Smooth muscle cell (in vitro differentiated cells): ENCODE data around the gene ALG8. TPM values are rescaled to one million over a fixed set of nuclear protein-coding genes. Genes with fewer than 3 reads are reported as not detected.

ENCODE experiments used
- DNase-seq: peaks from one replicate; lab custom pipeline; 2025; ENCODE audit not compliant: unreplicated experiment; lab: John Stamatoyannopoulos, UW
- H2AFZ ChIP-seq: fragments of 200-600 bp; sonication (generic); 2 replicates; pipeline ENCODE4 v1.6.0; 2016; ENCODE audit warnings: antibody characterized with exemption, low read depth, mild to moderate bottlenecking
- H3F3A ChIP-seq: fragments of 200-600 bp; sonication (generic); 2 replicates; pipeline ENCODE4 v1.6.0; 2017; ENCODE audit warnings: antibody characterized with exemption, low read depth
- H3K27ac ChIP-seq: fragments of 200-600 bp; sonication (generic); 2 replicates; pipeline ENCODE4 v1.5.1; 2016; ENCODE audit warnings: low read depth, mild to moderate bottlenecking
- H3K27me3 ChIP-seq: fragments of 200-600 bp; sonication (generic); 2 replicates; pipeline ENCODE4 v1.6.1; 2016; ENCODE audit warnings: low read depth, mild to moderate bottlenecking
- H3K36me3 ChIP-seq: fragments of 200-600 bp; sonication (generic); 2 replicates; pipeline ENCODE4 v1.5.1; 2016; ENCODE audit warnings: low read depth
- H3K4me1 ChIP-seq: fragments of 200-600 bp; sonication (generic); 2 replicates; pipeline ENCODE4 v1.5.1; 2016; ENCODE audit warnings: low read depth
- H3K4me2 ChIP-seq: fragments of 200-600 bp; sonication (generic); 2 replicates; pipeline ENCODE4 v1.6.0; 2016; ENCODE audit warnings: mild to moderate bottlenecking
- H3K4me3 ChIP-seq: fragments of 200-600 bp; sonication (generic); 2 replicates; pipeline ENCODE4 v1.5.1; 2016; ENCODE audit warnings: mild to moderate bottlenecking
- H3K79me2 ChIP-seq: fragments of 200-600 bp; sonication (generic); 2 replicates; pipeline ENCODE4 v1.6.0; 2016; ENCODE audit warnings: low read depth, mild to moderate bottlenecking
- H3K9ac ChIP-seq: fragments of 200-600 bp; sonication (generic); 2 replicates; pipeline ENCODE4 v1.6.0; 2016; ENCODE audit warnings: low read depth
- H3K9me3 ChIP-seq: fragments of 200-600 bp; sonication (generic); replicated peaks from 2 replicates; pipeline ENCODE4 v1.5.1; 2016; ENCODE audit warnings: low read depth
- H4K20me1 ChIP-seq: fragments of 200-600 bp; sonication (generic); 2 replicates; pipeline ENCODE4 v1.6.0; 2016; ENCODE audit warnings: low read depth
- CTCF ChIP-seq: fragments of 200-600 bp; sonication (generic); IDR thresholded peaks from 2 replicates; pipeline ENCODE4 v1.5.1; 2017; ENCODE audit warnings: borderline replicate concordance, mild to moderate bottlenecking, antibody characterized with exemption; ENCODE audit not compliant: insufficient read depth, poor library complexity, severe bottlenecking
- WGBS: methylation state at CpG from one replicate; pipeline ENCODE4 v1.1.7; 2016; ENCODE audit warnings: low lambda C conversion rate; 5-methylcytosine and 5-hydroxymethylcytosine counted together
- polyA plus RNA-seq: library from polyadenylated mRNA; unstranded; fragments of >200 nt; fragmentation: Nextera tagmentation; extraction: Ambion mirVana; gene quantifications from 2 replicates; pipeline ENCODE4 v1.2.1, GENCODE V29; 2016
- total RNA-seq: library from RNA; depleted of rRNA; stranded (reverse); fragments of >200 nt; gene quantifications from 2 replicates; pipeline ENCODE4 v1.2.3, GENCODE V29; 2014

Gene ALG8
- total and polyA plus RNA-seq, 2 experiments from 2014 or later: 62.0 to 68.3 TPM

GRCh38 chr11:78081583-78081982 is 57.8 kb downstream of the ALG8 start:
- Histone ChIP-seq H3K27ac (no peak overlapping the region), H3K4me3 (no peak overlapping the region), H2AFZ (no peak overlapping the region), H3K4me2 (no peak overlapping the region), H4K20me1 (peaks cover 22% of the 10 kb centered on the region), H3K9ac (no peak overlapping the region), H3K36me3 (no peaks in the 10 kb centered on the region), H3F3A (no peaks in the 10 kb centered on the region), H3K79me2 (peaks cover 36% of the 10 kb centered on the region), H3K9me3 (no peaks in the 10 kb centered on the region), H3K27me3 (no peaks in the 10 kb centered on the region), H3K4me1 (peaks cover 10% of the 10 kb centered on the region)
- no peak for DNase-seq
- 94% methylated on average over 6 of the region's 6 CpGs for WGBS
- TF ChIP-seq CTCF: no peak

- Histone ChIP-seq H3K79me2 (peaks cover 42% of the 10 kb centered on the region), H3K27ac (peak overlapping the region; percentile 78), H3K4me3 (no peak overlapping the region), H3F3A (no peaks in the 10 kb centered on the region), H3K9ac (no peak overlapping the region), H3K9me3 (no peaks in the 10 kb centered on the region), H3K4me2 (no peak overlapping the region), H3K36me3 (no peaks in the 10 kb centered on the region), H2AFZ (peak overlapping the region; percentile 98), H3K4me1 (peaks cover 10% of the 10 kb centered on the region), H4K20me1 (peaks cover 27% of the 10 kb centered on the region), H3K27me3 (no peaks in the 10 kb centered on the region)
- 72% methylated on average over 11 of the region's 11 CpGs for WGBS
- DNase-seq: no peak
- no peak for TF ChIP-seq CTCF
Measured at GRCh38 chr11:78080818-78081495, 58.5 kb downstream of the ALG8 start.

GRCh38 chr11:78080084-78080817 is 59.2 kb downstream of the ALG8 start:
- peaks cover 10% of the 10 kb centered on the region for H3K4me1 ChIP-seq
- H3K4me2 ChIP-seq: peak overlapping the region; percentile 99
- no peaks in the 10 kb centered on the region for H3F3A ChIP-seq
- peaks cover 33% of the 10 kb centered on the region for H4K20me1 ChIP-seq
- H3K79me2 ChIP-seq: peaks cover 49% of the 10 kb centered on the region
- DNase-seq: no peak
- H3K9ac ChIP-seq: peak overlapping the region; percentile 95
- 67% methylated on average over 23 of the region's 23 CpGs for WGBS
- H3K36me3 ChIP-seq: no peaks in the 10 kb centered on the region
- H3K27me3 ChIP-seq: no peaks in the 10 kb centered on the region
- no peaks in the 10 kb centered on the region for H3K9me3 ChIP-seq
- H3K4me3 ChIP-seq: peak overlapping the region; percentile 99
- no peak for TF ChIP-seq CTCF
- H2AFZ ChIP-seq: peak overlapping the region; percentile 98
- H3K27ac ChIP-seq: peak overlapping the region; percentile 78
